GM13976 (cell line): ENCODE data around the gene SNAP91.
A peak's percentile ranks its signal among the peaks of the same experiment; 100 is the strongest.

Source experiments
- DNase-seq: peaks from one replicate; pipeline ENCODE4 v3.0.0; 2012; ENCODE audit warnings: low spot score
- CTCF ChIP-seq: IDR thresholded peaks from 2 replicates; pipeline ENCODE4 v1.5.1; 2012; ENCODE audit warnings: borderline replicate concordance, mild to moderate bottlenecking; ENCODE audit not compliant: insufficient read depth; ENCODE audit errors: extremely low read depth, missing control alignments, control extremely low read depth
- in situ Hi-C: fragments of 300-500 bp; cut with MboI; formaldehyde crosslinking; loops from one replicate; pipeline ENCODE4 v1.12.0; 2022; ENCODE audit warnings: low sequenced_read_pairs, mixed read lengths, inconsistent platforms; ENCODE audit not compliant: unreplicated experiment

Gene SNAP91

GRCh38 chr6:83514466-83514865 lies 194.4 kb downstream of the SNAP91 start:
- DNase-seq, result no peak
- in situ Hi-C loops, result no loop called here
- TF ChIP-seq CTCF, result no peak

- peak; percentile 48 for DNase-seq
- TF ChIP-seq CTCF, result peak; percentile 47
Observed at GRCh38 chr6:83511901-83512681, 196.8 kb downstream of the SNAP91 start, which contains the start of gene PRSS35. Gene PRSS35 (plus strand): TSS chr6:83512534. CDS start chr6:83523442, 10,908 bp downstream.

GRCh38 chr6:83511266-83511665 lies 197.6 kb downstream of the SNAP91 start:
- no peak for DNase-seq
- in situ Hi-C loops, result no loop called here
- TF ChIP-seq CTCF, result no peak

More at GRCh38 chr6:83511901-83512681, 196.8 kb downstream of the SNAP91 start, which contains the start of gene PRSS35:
- in situ Hi-C loops, result no loop called here

- in situ Hi-C loops, result no loop called here
- DNase-seq, result no peak
- TF ChIP-seq CTCF, result no peak
Observed at GRCh38 chr6:83510791-83511190, 198.1 kb downstream of the SNAP91 start.

GRCh38 chr6:83509441-83509840 lies 199.5 kb downstream of the SNAP91 start:
- TF ChIP-seq CTCF, result no peak
- no peak for DNase-seq

GRCh38 chr6:83505356-83505755 lies 203.5 kb downstream of the SNAP91 start:
- TF ChIP-seq CTCF, result no peak
- in situ Hi-C loops, result loop anchor here (5.0 kb wide), 1 partner anchor 438 kb away; the partner anchor contains the start of genes DOP1A and UBE3D
- no peak for DNase-seq

More at GRCh38 chr6:83509441-83509840, 199.5 kb downstream of the SNAP91 start:
- in situ Hi-C loops, result loop anchor here (5.0 kb wide), 1 partner anchor 442 kb away; the partner anchor contains the start of genes DOP1A and UBE3D
